K562 (cell line): ENCODE results near the gene LRRIQ1. TPM values are rescaled to one million over a fixed set of nuclear protein-coding genes. Genes with fewer than 3 reads are reported as not detected.

ENCODE experiments used
- ATAC-seq: fragments of 200-7000 bp; cut with Tn5 transposase; 3 replicates; pipeline ENCODE4 v1.9.1; 2020; ENCODE audit warnings: moderate library complexity
- BruUV-seq: library from RNA; stranded (reverse); fragments of 400-500 nt; replicated peaks from 2 replicates; lab custom pipeline; 2021; lab: Mats Ljungman, UMichigan
- CTCF ChIA-PET: fragments of 300-600 bp; formaldehyde crosslinking; extraction: SDS; loops from one replicate; lab custom pipeline; 2021; ENCODE audit warnings: low intra/inter-chr PET ratio; lab: Yijun Ruan, JAX
- POLR2A ChIA-PET: fragments of 300-600, 350-650 bp; sonication (Branson Sonifier 250); formaldehyde crosslinking; extraction: SDS; loops from one replicate; lab custom pipeline; 2021; ENCODE audit warnings: antibody characterized with exemption, inconsistent platforms; lab: Yijun Ruan, JAX
- DNase-seq, 4 experiments: peaks; one replicate each; pipeline versions ENCODE4 v3.0.0 to v3.0.0-alpha.2; 2011 to 2018; ENCODE audit warnings: low spot score in 3 of 4, mixed read lengths in 3 of 4; ENCODE audit errors: extremely low read depth in 1 of 4
- FAIRE-seq: peaks from 2 replicates; lab custom pipeline; 2011; peaks lifted over from hg19 to GRCh38; lab: Jason Lieb, UNC
- H2AFZ ChIP-seq: 2 replicates; pipeline ENCODE4 v1.6.0; 2011; ENCODE audit warnings: low read depth, low read length, control low read depth, inconsistent platforms
- H3K27ac ChIP-seq: fragments of 200-600 bp; 3 replicates; pipeline ENCODE4 v1.8.0; 2011; ENCODE audit warnings: low read depth, mild to moderate bottlenecking, control low read depth, inconsistent platforms, low read length, moderate library complexity, mixed read lengths; ENCODE audit errors: extremely low read depth
- H3K27me3 ChIP-seq, 2 experiments: fragments of 300-600 bp in 1 of 2; 2 replicates in 1 of 2; 3 replicates in 1 of 2; pipeline versions ENCODE4 v1.6.0 to v1.8.0; 2011; ENCODE audit warnings: inconsistent platforms in 2 of 2, low read length in 2 of 2, mild to moderate bottlenecking in 1 of 2, mixed read lengths in 1 of 2, moderate library complexity in 1 of 2; ENCODE audit not compliant: control insufficient read depth in 2 of 2, insufficient read depth in 2 of 2
- H3K36me3 ChIP-seq: fragments of 300-600 bp; 3 replicates; pipeline ENCODE4 v1.8.0; 2011; ENCODE audit warnings: mild to moderate bottlenecking, low read length, inconsistent platforms; ENCODE audit not compliant: control insufficient read depth, insufficient read depth
- H3K4me1 ChIP-seq, 2 experiments: fragments of 200-600 bp in 1 of 2; replicated peaks in 1 of 2; 2 replicates in 1 of 2; 3 replicates in 1 of 2; pipeline versions ENCODE4 v1.5.1 to v1.8.0; 2011; ENCODE audit warnings: inconsistent platforms in 2 of 2, low read length in 2 of 2, mild to moderate bottlenecking in 1 of 2, mixed read lengths in 1 of 2, moderate library complexity in 1 of 2; ENCODE audit not compliant: control insufficient read depth in 2 of 2, insufficient read depth in 2 of 2
- H3K4me2 ChIP-seq: 2 replicates; pipeline ENCODE4 v1.6.1; 2011; ENCODE audit warnings: low read length, control low read depth, inconsistent platforms, mixed read lengths; ENCODE audit not compliant: insufficient read depth
- H3K4me3 ChIP-seq: fragments of 200-600 bp; sonication (generic), shearing (Covaris generic); 2 replicates; pipeline ENCODE4 v1.5.1; 2016; ENCODE audit warnings: control low read depth, inconsistent platforms
- H3K79me2 ChIP-seq: fragments of 200-600 bp; 3 replicates; pipeline ENCODE4 v1.8.0; 2011; ENCODE audit warnings: low read length, inconsistent platforms; ENCODE audit not compliant: control insufficient read depth, insufficient read depth
- H3K9ac ChIP-seq, 2 experiments: 2 replicates each; pipeline versions ENCODE4 v1.6.0 to v1.6.1; 2011; ENCODE audit warnings: low read depth in 2 of 2, low read length in 2 of 2, control low read depth in 1 of 2, inconsistent platforms in 1 of 2, mild to moderate bottlenecking in 1 of 2, mixed read lengths in 1 of 2; ENCODE audit not compliant: insufficient read depth in 1 of 2
- H3K9me1 ChIP-seq: one replicate; pipeline ENCODE4 v1.6.0; 2011; ENCODE audit warnings: inconsistent platforms, mild to moderate bottlenecking, low read length, moderate library complexity; ENCODE audit not compliant: control insufficient read depth, insufficient read depth
- H3K9me3 ChIP-seq: replicated peaks from 2 replicates; pipeline ENCODE4 v1.5.1; 2011; ENCODE audit warnings: low read depth, low read length, inconsistent platforms; ENCODE audit not compliant: control insufficient read depth, insufficient read depth
- H4K20me1 ChIP-seq: replicated peaks from 2 replicates; pipeline ENCODE4 v1.6.1; 2011; ENCODE audit warnings: low read length, inconsistent platforms, mixed read lengths; ENCODE audit not compliant: control insufficient read depth, insufficient read depth
- E2F3 ChIP-seq: fragments of 250-450 bp; sonication (Bioruptor Pico); IDR thresholded peaks from 2 replicates; pipeline ENCODE4 v1.4.0; 2020; ENCODE audit warnings: mild to moderate bottlenecking
- HNRNPK ChIP-seq: fragments of 200-400 bp; formaldehyde crosslinking; IDR thresholded peaks from one replicate; pipeline ENCODE4 v1.6.1; 2018; ENCODE audit warnings: mild to moderate bottlenecking, low read depth, low read length; ENCODE audit not compliant: poor library complexity, severe bottlenecking
- RBM25 ChIP-seq: fragments of 200-400 bp; formaldehyde crosslinking; IDR thresholded peaks from 2 replicates; pipeline ENCODE4 v1.6.1; 2018; ENCODE audit warnings: low read length, low read depth, moderate library complexity; ENCODE audit not compliant: severe bottlenecking
- WGBS: fragments of 100-300 bp; shearing (Covaris generic); methylation state at CpG from one replicate; pipeline ENCODE4 v1.1.6; 2016; ENCODE audit warnings: low coverage, mixed read lengths; ENCODE audit not compliant: insufficient coverage; ENCODE audit errors: missing lambda C conversion rate; 5-methylcytosine and 5-hydroxymethylcytosine counted together
- in situ Hi-C: fragments of 300-500 bp; cut with MboI; formaldehyde crosslinking; loops from 4 replicates; pipeline ENCODE4 v1.15.0; 2018; ENCODE audit warnings: inconsistent platforms, mixed read lengths
- intact Hi-C: fragments of 100-400 bp; cut with micrococcal nuclease; formaldehyde crosslinking; loops from 2 replicates; pipeline ENCODE4 v1.14.2; 2022
- polyA plus RNA-seq, 8 experiments: library from polyadenylated mRNA; depleted of rRNA in 4 of 8; stranded (reverse) in 5 of 8; unstranded in 3 of 8; fragments of >200 nt; fragmentation: Nextera tagmentation in 2 of 8; fragmentation: Illumina TruSeq in 1 of 8; extraction: Ambion mirVana in 2 of 8; extraction: Trizol in 1 of 8; gene quantifications; 2 replicates each; pipeline versions ENCODE4 v1.2.1 to v1.2.3, GENCODE V29; 2011 to 2014; ENCODE audit warnings: inconsistent platforms in 1 of 8, missing spikeins in 1 of 8
- total RNA-seq, 7 experiments: library from RNA; depleted of rRNA in 6 of 7; stranded (reverse); fragments of >200 nt in 6 of 7; fragmentation: Illumina TruSeq in 2 of 7; extraction: Trizol in 2 of 7; gene quantifications; 2 replicates each; pipeline versions ENCODE4 v1.2.1 to v1.2.3, GENCODE V29; 2011 to 2021; ENCODE audit warnings: low replicate concordance in 1 of 7
- TF ChIP-seq, protein P1 (sequence below), 2 experiments: fragments of 450-650 bp; conservative IDR thresholded peaks; 2 replicates each; pipeline ENCODE4 v1.6.1; 2017; ENCODE audit warnings: mild to moderate bottlenecking in 2 of 2, moderate library complexity in 2 of 2

Gene LRRIQ1
- total and polyA plus RNA-seq, 9 of the 15 experiments (the other 6 are each of a cell fraction or from before 2014, with no cell fraction given): not detected

DNA sequence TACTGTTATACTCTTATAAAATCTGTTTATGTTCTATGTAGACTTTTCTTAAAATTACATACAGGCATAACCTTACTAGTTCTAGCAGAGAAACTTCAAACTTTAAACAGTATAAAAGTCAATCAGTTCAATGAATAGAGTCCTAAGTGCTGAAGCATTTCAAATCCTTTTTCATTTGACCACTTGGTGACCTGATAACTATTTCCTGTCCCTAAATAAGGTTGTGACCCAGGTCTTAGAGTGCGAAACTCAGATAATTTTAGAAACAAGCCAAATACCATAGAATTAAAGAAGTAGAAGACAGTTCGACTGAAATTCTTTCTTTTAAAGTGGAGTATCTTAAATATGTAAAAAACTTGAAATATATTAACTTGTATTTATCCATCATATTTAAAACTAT is 147.7 kb downstream of the LRRIQ1 start (continued):
- TF ChIP-seq, protein P1, sequence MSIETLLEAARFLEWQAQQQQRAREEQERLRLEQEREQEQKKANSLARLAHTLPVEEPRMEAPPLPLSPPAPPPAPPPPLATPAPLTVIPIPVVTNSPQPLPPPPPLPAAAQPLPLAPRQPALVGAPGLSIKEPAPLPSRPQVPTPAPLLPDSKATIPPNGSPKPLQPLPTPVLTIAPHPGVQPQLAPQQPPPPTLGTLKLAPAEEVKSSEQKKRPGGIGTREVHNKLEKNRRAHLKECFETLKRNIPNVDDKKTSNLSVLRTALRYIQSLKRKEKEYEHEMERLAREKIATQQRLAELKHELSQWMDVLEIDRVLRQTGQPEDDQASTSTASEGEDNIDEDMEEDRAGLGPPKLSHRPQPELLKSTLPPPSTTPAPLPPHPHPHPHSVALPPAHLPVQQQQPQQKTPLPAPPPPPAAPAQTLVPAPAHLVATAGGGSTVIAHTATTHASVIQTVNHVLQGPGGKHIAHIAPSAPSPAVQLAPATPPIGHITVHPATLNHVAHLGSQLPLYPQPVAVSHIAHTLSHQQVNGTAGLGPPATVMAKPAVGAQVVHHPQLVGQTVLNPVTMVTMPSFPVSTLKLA (conservative IDR thresholded peaks at IDR 0.05): no peak
- TF ChIP-seq HNRNPK (no peak), RBM25 (no peak)
- TF ChIP-seq, all 486 proteins: peak for 0

DNA sequence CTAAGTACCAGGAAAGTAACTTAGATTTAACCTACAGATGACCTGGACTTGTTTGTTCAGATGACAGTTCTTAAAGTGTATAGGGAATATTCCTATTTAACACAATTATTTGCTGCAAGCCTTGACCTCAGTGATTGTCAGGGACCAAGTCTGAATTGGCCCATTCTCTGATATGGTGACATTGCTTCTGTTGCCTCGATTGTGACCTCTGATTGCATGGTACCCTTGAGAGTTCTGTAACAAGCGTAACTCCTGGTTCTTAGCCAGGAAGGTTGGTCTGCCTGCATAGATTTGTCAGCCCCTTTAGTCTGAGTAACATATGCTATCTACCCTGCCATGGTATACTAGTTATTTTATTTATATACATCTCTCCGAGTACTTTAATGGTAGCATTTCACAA is 150.1 kb downstream of the LRRIQ1 start:
- POLR2A ChIA-PET: no interaction called here
- CTCF ChIA-PET: no interaction called here
- no peaks in the 10 kb centered on the region for H3K79me2 ChIP-seq
- intact Hi-C loops (no loop called here), in situ Hi-C loops (no loop called here)
- DNase-seq (no peak), FAIRE-seq (no peak), ATAC-seq (no peak)
- H3K9ac ChIP-seq: no peak overlapping the region
- no peak overlapping the region for H2AFZ ChIP-seq
- no peak overlapping the region for H3K27ac ChIP-seq
- no peaks in the 10 kb centered on the region for H3K4me1 ChIP-seq
- no peak overlapping the region for H3K4me3 ChIP-seq
- no peaks in the 10 kb centered on the region for H4K20me1 ChIP-seq
- H3K27me3 ChIP-seq: no peaks in the 10 kb centered on the region
- WGBS: 2% methylated on average over 3 of the region's 3 CpGs
- TF ChIP-seq E2F3: no peak
- no peak overlapping the region for H3K4me2 ChIP-seq
- no peaks in the 10 kb centered on the region for H3K9me1 ChIP-seq
- no TSS peak for BruUV-seq
- H3K36me3 ChIP-seq: no peaks in the 10 kb centered on the region
- no peaks in the 10 kb centered on the region for H3K9me3 ChIP-seq
